Activated CD4-positive, CD25-positive, alpha-beta regulatory T cell treated with anti-CD3 and anti-CD28 coated beads, Interleukin-2, amount 50 U/mL, for 16 hours (primary cell): ENCODE results near the gene IL37.
A peak's percentile ranks its signal among the peaks of the same experiment; 100 is the strongest.

Experiments used
- DNase-seq: peaks from one replicate; pipeline ENCODE4 v3.0.0-alpha.2; 2020; ENCODE audit warnings: low read depth, low spot score

IL37 gene

GRCh38 chr2:112910865-112911264 is at the start of gene IL37:
Gene IL37, plus strand, starts transcription at chr2:112911165. Its CDS starts 1,848 bp downstream, at chr2:112913013.
- DNase-seq: no peak

GRCh38 chr2:112864072-112864471 is 46.9 kb upstream of the IL37 start:
- DNase-seq: no peak

GRCh38 chr2:112866128-112866835 is 44.7 kb upstream of the IL37 start:
- no peak for DNase-seq

GRCh38 chr2:112867701-112868631 is 43.0 kb upstream of the IL37 start:
- no peak for DNase-seq

GRCh38 chr2:112869258-112869842 is 41.6 kb upstream of the IL37 start:
- no peak for DNase-seq

GRCh38 chr2:112870841-112871835 is 39.8 kb upstream of the IL37 start:
- DNase-seq: no peak

GRCh38 chr2:112876257-112876970 is 34.6 kb upstream of the IL37 start:
- no peak for DNase-seq

- DNase-seq: no peak
Measured at GRCh38 chr2:112876971-112877361, 34.0 kb upstream of the IL37 start.

- DNase-seq: no peak
Measured at GRCh38 chr2:112877423-112877822, 33.5 kb upstream of the IL37 start.

GRCh38 chr2:112879491-112880041 is 31.4 kb upstream of the IL37 start:
- DNase-seq: no peak

GRCh38 chr2:112880091-112880531 is 30.9 kb upstream of the IL37 start:
- no peak for DNase-seq

GRCh38 chr2:112880696-112881095 is 30.3 kb upstream of the IL37 start:
- no peak for DNase-seq

- DNase-seq: no peak
Measured at GRCh38 chr2:112881217-112881985, 29.6 kb upstream of the IL37 start.

- DNase-seq: no peak
Measured at GRCh38 chr2:112883669-112884068, 27.3 kb upstream of the IL37 start.

- peak; percentile 43 for DNase-seq
Measured at GRCh38 chr2:112884869-112885505, 26.0 kb upstream of the IL37 start.

GRCh38 chr2:112885506-112885902 is 25.5 kb upstream of the IL37 start:
- DNase-seq: no peak

GRCh38 chr2:112886291-112886690 is 24.7 kb upstream of the IL37 start:
- no peak for DNase-seq

GRCh38 chr2:112887964-112888749 is 22.8 kb upstream of the IL37 start:
- DNase-seq: no peak
